IMR-90 (cell line): ENCODE data around the gene HCN3. TPM values are rescaled to one million over a fixed set of nuclear protein-coding genes. Genes with fewer than 3 reads are reported as not detected.

Experiments used
- ATAC-seq: fragments of 200-7000 bp; cut with Tn5 transposase; 2 replicates; pipeline ENCODE4 v1.9.1; 2020; ENCODE audit warnings: low read depth, mild to moderate bottlenecking, moderate library complexity
- BruUV-seq: library from RNA; stranded (reverse); fragments of 400-500 nt; replicated peaks from 2 replicates; lab custom pipeline; 2021; lab: Mats Ljungman, UMichigan
- CTCF ChIA-PET: fragments of 300-600 bp; formaldehyde crosslinking; extraction: SDS; loops from one replicate; lab custom pipeline; 2021; ENCODE audit warnings: antibody characterized with exemption; lab: Yijun Ruan, JAX
- POLR2A ChIA-PET: fragments of 300-600 bp; sonication (Branson Sonifier 250); formaldehyde crosslinking; loops from one replicate; lab custom pipeline; 2022; ENCODE audit warnings: antibody characterized with exemption; ENCODE audit not compliant: unreplicated experiment; lab: Charles Lee
- DNase-seq: peaks from one replicate; pipeline ENCODE4 v3.0.0; 2013
- H2AFZ ChIP-seq: replicated peaks from 2 replicates; pipeline ENCODE3; 2013; ENCODE audit warnings: low read length, mild to moderate bottlenecking; ENCODE audit not compliant: poor library complexity
- H2AK5ac ChIP-seq: 2 replicates; pipeline ENCODE4 v1.6.1; 2013; ENCODE audit warnings: low read depth, low read length, inconsistent platforms
- H2AK9ac ChIP-seq: replicated peaks from 2 replicates; pipeline ENCODE3; 2013; ENCODE audit warnings: mild to moderate bottlenecking, low read depth, low read length, moderate library complexity; ENCODE audit not compliant: poor library complexity
- H2BK120ac ChIP-seq: 2 replicates; pipeline ENCODE4 v1.6.1; 2013; ENCODE audit warnings: low read depth, low read length, inconsistent platforms
- H2BK15ac ChIP-seq: 3 replicates; pipeline ENCODE4 v1.6.1; 2013; ENCODE audit warnings: low read depth, low read length, inconsistent platforms
- H2BK20ac ChIP-seq: 2 replicates; pipeline ENCODE4 v1.6.1; 2013; ENCODE audit warnings: low read depth, mild to moderate bottlenecking, inconsistent platforms, low read length, moderate library complexity
- H2BK5ac ChIP-seq: 2 replicates; pipeline ENCODE4 v1.6.1; 2013; ENCODE audit warnings: mild to moderate bottlenecking, low read depth, low read length, inconsistent platforms; ENCODE audit not compliant: poor library complexity, severe bottlenecking
- H3K14ac ChIP-seq: replicated peaks from 2 replicates; pipeline ENCODE4 v1.6.1; 2013; ENCODE audit warnings: low read depth, low read length, inconsistent platforms
- H3K18ac ChIP-seq: 2 replicates; pipeline ENCODE4 v1.6.1; 2013; ENCODE audit warnings: low read depth, low read length, control low read depth
- H3K23ac ChIP-seq: 2 replicates; pipeline ENCODE4 v1.6.1; 2013; ENCODE audit warnings: low read depth, low read length, inconsistent platforms
- H3K27ac ChIP-seq: 2 replicates; pipeline ENCODE4 v1.5.1; 2013; ENCODE audit warnings: mild to moderate bottlenecking, control low read depth, low read length; ENCODE audit not compliant: insufficient read depth
- H3K27me3 ChIP-seq: 2 replicates; pipeline ENCODE4 v1.6.1; 2013; ENCODE audit warnings: low read length; ENCODE audit not compliant: control insufficient read depth, insufficient read depth
- H3K36me3 ChIP-seq: 2 replicates; pipeline ENCODE4 v1.6.1; 2013; ENCODE audit warnings: low read length, mixed read lengths; ENCODE audit not compliant: control insufficient read depth, insufficient read depth
- H3K4ac ChIP-seq: 2 replicates; pipeline ENCODE4 v1.6.1; 2013; ENCODE audit warnings: low read depth, low read length, inconsistent platforms
- H3K4me1 ChIP-seq: 2 replicates; pipeline ENCODE4 v1.6.1; 2013; ENCODE audit warnings: low read length, mixed read lengths; ENCODE audit not compliant: control insufficient read depth, insufficient read depth
- H3K4me2 ChIP-seq: 2 replicates; pipeline ENCODE4 v1.6.1; 2013; ENCODE audit warnings: low read depth, mild to moderate bottlenecking, control low read depth, low read length, moderate library complexity
- H3K4me3 ChIP-seq: 2 replicates; pipeline ENCODE4 v1.5.1; 2013; ENCODE audit warnings: low read depth, mild to moderate bottlenecking, control low read depth, low read length, moderate library complexity; ENCODE audit not compliant: insufficient read depth
- H3K56ac ChIP-seq: 2 replicates; pipeline ENCODE4 v1.6.1; 2013; ENCODE audit warnings: low read length, inconsistent platforms; ENCODE audit not compliant: insufficient read depth; ENCODE audit errors: extremely low read depth
- H3K79me1 ChIP-seq, 2 experiments: 2 replicates each; pipeline ENCODE4 v1.6.1; 2013; ENCODE audit warnings: low read length in 2 of 2, inconsistent platforms in 1 of 2, low read depth in 1 of 2
- H3K9ac ChIP-seq: 2 replicates; pipeline ENCODE4 v1.6.1; 2013; ENCODE audit warnings: low read depth, low read length, control low read depth
- H3K9me1 ChIP-seq: 2 replicates; pipeline ENCODE4 v1.6.1; 2013; ENCODE audit warnings: low read length, inconsistent platforms; ENCODE audit not compliant: insufficient read depth
- H3K9me3 ChIP-seq: 2 replicates; pipeline ENCODE4 v1.6.1; 2013; ENCODE audit warnings: low read length; ENCODE audit not compliant: control insufficient read depth, insufficient read depth
- H4K20me1 ChIP-seq: 2 replicates; pipeline ENCODE4 v1.6.1; 2013; ENCODE audit warnings: low read length, inconsistent platforms; ENCODE audit not compliant: insufficient read depth
- H4K5ac ChIP-seq: 2 replicates; pipeline ENCODE4 v1.6.1; 2013; ENCODE audit warnings: mild to moderate bottlenecking, low read depth, low read length, control low read depth
- H4K8ac ChIP-seq, 2 experiments: 2 replicates each; pipeline ENCODE4 v1.6.1; 2013; ENCODE audit warnings: low read depth in 2 of 2, low read length in 2 of 2, control low read depth in 1 of 2, inconsistent platforms in 1 of 2
- H4K91ac ChIP-seq: 2 replicates; pipeline ENCODE4 v1.6.1; 2013; ENCODE audit warnings: low read depth, low read length, inconsistent platforms; ENCODE audit not compliant: insufficient read depth
- MXI1 ChIP-seq: IDR thresholded peaks from 2 replicates; pipeline ENCODE4 v1.6.1; 2012; ENCODE audit warnings: low read depth, mild to moderate bottlenecking, low read length, moderate library complexity, borderline replicate concordance
- WGBS, 2 experiments: methylation state at CpG; one replicate each; pipeline versions ENCODE4 v1.1.5 to v1.1.7; 2013; ENCODE audit warnings: missing lambda C conversion rate in 2 of 2; ENCODE audit not compliant: insufficient read length in 1 of 2; ENCODE audit errors: extremely low coverage in 2 of 2; 5-methylcytosine and 5-hydroxymethylcytosine counted together
- dilution Hi-C: fragments of 300-500 bp; cut with HindIII; formaldehyde crosslinking; loops from one replicate; pipeline ENCODE4 v1.14.3; 2018; ENCODE audit warnings: low sequenced_read_pairs; ENCODE audit not compliant: unreplicated experiment
- in situ Hi-C: fragments of 300-500 bp; cut with MboI; formaldehyde crosslinking; loops from 3 replicates; pipeline ENCODE4 v1.14.3; 2019; ENCODE audit warnings: low sequenced_read_pairs, inconsistent platforms, mixed read lengths
- intact Hi-C: fragments of 100-400 bp; cut with micrococcal nuclease; formaldehyde crosslinking; loops from 2 replicates; pipeline ENCODE4 v1.10.0; 2022
- polyA plus RNA-seq, 3 experiments: library from polyadenylated mRNA; depleted of rRNA; stranded (reverse); fragments of >200 nt; gene quantifications; 2 replicates each; pipeline ENCODE4 v1.2.3, GENCODE V29; 2012; ENCODE audit warnings: low replicate concordance in 1 of 3
- total RNA-seq: library from RNA; depleted of rRNA; stranded (reverse); fragments of >200 nt; gene quantifications from 2 replicates; pipeline ENCODE4 v1.2.3, GENCODE V29; 2012
- TF ChIP-seq, protein P1 (sequence below): fragments of 150-350 bp; IDR thresholded peaks from 2 replicates; pipeline ENCODE4 v1.6.1; 2017; ENCODE audit warnings: mild to moderate bottlenecking, antibody characterized with exemption, low read length, low read depth

The HCN3 gene
- total and polyA plus RNA-seq, 2 of the 4 experiments (the other 2 are of a cell fraction): 0.36 to 2.7 TPM

DNA sequence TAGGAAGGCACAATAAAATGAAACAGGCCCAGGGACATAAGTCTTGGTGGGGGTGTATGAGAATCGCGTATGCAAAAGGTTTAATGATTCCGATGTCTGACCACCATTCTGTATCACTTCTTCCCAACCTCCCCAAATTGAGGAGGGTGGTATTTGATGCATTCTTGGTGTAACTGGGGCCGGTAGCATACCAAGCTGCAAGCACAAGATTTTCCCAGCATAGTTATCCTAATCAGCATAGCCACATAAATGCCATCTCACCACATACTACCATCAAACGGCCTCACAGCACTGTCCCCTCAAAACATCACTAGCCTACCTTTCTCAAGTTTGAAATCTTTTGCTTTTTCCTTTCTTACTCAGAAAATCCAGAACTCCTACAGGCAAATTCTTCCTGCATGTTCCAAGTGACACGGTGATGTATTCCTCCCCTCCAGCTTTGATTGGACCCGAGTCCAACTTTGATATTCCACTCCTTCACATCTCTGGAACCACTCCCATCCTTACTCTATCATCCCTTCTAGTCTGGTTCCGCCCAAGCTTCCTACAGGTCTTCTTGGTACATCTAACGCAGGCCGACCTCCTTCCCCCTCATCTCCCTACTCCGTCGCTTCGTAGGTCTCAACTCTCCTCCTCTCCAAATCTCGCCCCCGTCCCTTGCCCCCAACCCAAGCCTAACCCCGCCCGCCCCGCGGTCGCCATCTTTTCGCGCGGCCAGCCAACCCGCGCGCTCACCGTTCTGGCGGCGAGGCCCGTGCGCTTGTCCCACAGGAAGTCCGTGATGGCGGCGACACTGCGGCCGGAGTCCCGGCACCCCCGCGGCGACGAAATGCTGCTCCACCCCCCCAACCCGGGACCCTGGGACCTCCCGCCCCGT, 4.6 kb upstream of the HCN3 start:
- Histone ChIP-seq H3K23ac (peak overlapping the region; percentile 91), H3K79me1 (peaks cover 20 to 51% of the 10 kb centered on the region in 2 experiments), H2BK15ac (no peak overlapping the region), H3K27ac (peak overlapping the region; percentile 89), H3K18ac (peak overlapping the region; percentile 55), H2BK5ac (peak overlapping the region; percentile 64), H3K4me2 (peak overlapping the region; percentile 84), H3K9me1 (peaks cover 11% of the 10 kb centered on the region), H4K5ac (peak overlapping the region; percentile 78), H3K36me3 (peaks cover 27% of the 10 kb centered on the region), H2BK20ac (no peak overlapping the region), H4K91ac (peak overlapping the region; percentile 59; the same call in 1 of the 2 replicates), H3K4ac (peak overlapping the region; percentile 90), H2AFZ (peak overlapping the region; percentile 63), H4K20me1 (peaks cover 14% of the 10 kb centered on the region; the same call in 1 of the 2 replicates), H2AK5ac (peak overlapping the region; percentile 76), H4K8ac (peak overlapping the region; percentile 48 to 90; a peak in 3 of 4 replicates), H3K14ac (peak overlapping the region; percentile 88), H3K27me3 (no peaks in the 10 kb centered on the region), H3K9ac (peak overlapping the region; percentile 89), H3K56ac (peak overlapping the region; percentile 49), H3K4me3 (peak overlapping the region; percentile 89), H3K4me1 (no peaks in the 10 kb centered on the region; the same call in 1 of the 2 replicates), H3K9me3 (no peaks in the 10 kb centered on the region), H2AK9ac (peak overlapping the region; percentile 71), H2BK120ac (no peak overlapping the region; the same call in 1 of the 2 replicates)
- intact Hi-C loops: loop anchor here (2.0 kb wide), 1 partner anchor 50 kb away; no protein-coding TSS in a partner anchor
- TSS peak; percentile 55 for BruUV-seq
- DNase-seq (peak; percentile 67), ATAC-seq (peak; percentile 43)
- TF ChIP-seq, protein P1, sequence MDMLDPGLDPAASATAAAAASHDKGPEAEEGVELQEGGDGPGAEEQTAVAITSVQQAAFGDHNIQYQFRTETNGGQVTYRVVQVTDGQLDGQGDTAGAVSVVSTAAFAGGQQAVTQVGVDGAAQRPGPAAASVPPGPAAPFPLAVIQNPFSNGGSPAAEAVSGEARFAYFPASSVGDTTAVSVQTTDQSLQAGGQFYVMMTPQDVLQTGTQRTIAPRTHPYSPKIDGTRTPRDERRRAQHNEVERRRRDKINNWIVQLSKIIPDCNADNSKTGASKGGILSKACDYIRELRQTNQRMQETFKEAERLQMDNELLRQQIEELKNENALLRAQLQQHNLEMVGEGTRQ: no peak
- 0 out of 2 replicates have a peak, but pooled peaks have one; percentile 14 for TF ChIP-seq MXI1
- POLR2A ChIA-PET: interaction anchor here (1.1 kb wide), 1 partner anchor 136 kb away, joined by 3 read pairs; no protein-coding TSS in a partner anchor
- CTCF ChIA-PET: interaction anchor here (1.0 to 1.3 kb wide), 3 partner anchors 10 to 100 kb away, joined by 3 to 4 read pairs (median 3); partner anchors contain the start of genes KRTCAP2 and SCAMP3
- in situ Hi-C loops: no loop called here
- WGBS, 2 experiments: 0% methylated on average over 8 of the region's 44 CpGs; no CpG with 5 or more reads in 1 of the 2 experiments
- dilution Hi-C loops: no loop called here
